GM12875 (cell line): Measurements from ENCODE around the gene RNF44.
"Not testable (repeated sequence)": the region's sequence is repeated elsewhere in the genome, so short reads cannot be mapped to it uniquely, and the experiment has no call there.

Experiments used
- H3K4me3 ChIP-seq: one replicate; pipeline ENCODE4 v1.5.1; 2011; ENCODE audit warnings: low read depth, low read length, control low read depth
- CTCF ChIP-seq: IDR thresholded peaks from 2 replicates; pipeline ENCODE4 v1.5.1; 2011; ENCODE audit warnings: low read depth, mild to moderate bottlenecking, control low read depth, inconsistent platforms, low read length, moderate library complexity, borderline replicate concordance; ENCODE audit not compliant: insufficient read depth

Gene RNF44

GRCh38 chr5:176492431-176492830 lies 44.8 kb downstream of the RNF44 start:
- TF ChIP-seq CTCF: no peak
- no peak overlapping the region for H3K4me3 ChIP-seq

- no peak for TF ChIP-seq CTCF
- no peak overlapping the region for H3K4me3 ChIP-seq
Observed at GRCh38 chr5:176491901-176492300, 45.3 kb downstream of the RNF44 start.

GRCh38 chr5:176491101-176491502 lies 46.1 kb downstream of the RNF44 start:
- H3K4me3 ChIP-seq: no peak overlapping the region
- no peak for TF ChIP-seq CTCF

- TF ChIP-seq CTCF: no peak
- H3K4me3 ChIP-seq: no peak overlapping the region
Observed at GRCh38 chr5:176490301-176490700, 46.9 kb downstream of the RNF44 start.

- no peak for TF ChIP-seq CTCF
Observed at GRCh38 chr5:176489077-176489476, 48.1 kb downstream of the RNF44 start.

GRCh38 chr5:176487160-176487559 lies 50.0 kb downstream of the RNF44 start:
- H3K4me3 ChIP-seq: not testable (repeated sequence)

More at GRCh38 chr5:176489077-176489476, 48.1 kb downstream of the RNF44 start:
- H3K4me3 ChIP-seq: no peak overlapping the region

- no peak overlapping the region for H3K4me3 ChIP-seq
- no peak for TF ChIP-seq CTCF
Observed at GRCh38 chr5:176486189-176486757, 50.9 kb downstream of the RNF44 start.

GRCh38 chr5:176485176-176485575 lies 52.0 kb downstream of the RNF44 start:
- TF ChIP-seq CTCF: no peak
- H3K4me3 ChIP-seq: no peak overlapping the region
